Type B pancreatic cell (in vitro differentiated cells): ENCODE data around the gene TENM4. TPM values are rescaled to one million over a fixed set of nuclear protein-coding genes. Genes with fewer than 3 reads are reported as not detected.

Source experiments
- DNase-seq: peaks from one replicate; pipeline ENCODE4 v3.0.0; 2021; ENCODE audit warnings: mixed read lengths; ENCODE audit not compliant: unreplicated experiment; ENCODE audit errors: extremely low spot score
- H3K27ac Mint-ChIP-seq: 2 replicates; pipeline ENCODE4 v1.8.0; 2021; ENCODE audit warnings: mild to moderate bottlenecking, mixed read lengths
- H3K27me3 Mint-ChIP-seq: 2 replicates; pipeline ENCODE4 v1.8.0; 2021; ENCODE audit warnings: mixed read lengths
- H3K36me3 Mint-ChIP-seq: 2 replicates; pipeline ENCODE4 v1.8.0; 2021; ENCODE audit warnings: mixed read lengths
- H3K4me1 Mint-ChIP-seq: one replicate; pipeline ENCODE4 v1.8.0; 2021; ENCODE audit warnings: mixed read lengths; ENCODE audit not compliant: unreplicated experiment
- H3K4me3 Mint-ChIP-seq: 2 replicates; pipeline ENCODE4 v1.8.0; 2021; ENCODE audit warnings: mild to moderate bottlenecking, mixed read lengths
- H3K9me3 Mint-ChIP-seq: 2 replicates; pipeline ENCODE4 v1.8.0; 2021; ENCODE audit warnings: mixed read lengths
- CTCF ChIP-seq: fragments of 200-600 bp; sonication (generic); conservative IDR thresholded peaks from 2 replicates; pipeline ENCODE4 v1.5.0; 2021; ENCODE audit warnings: antibody characterized with exemption, mild to moderate bottlenecking
- total RNA-seq: library from RNA; stranded (reverse); gene quantifications from 2 replicates; pipeline ENCODE4 v1.2.1, GENCODE V29; 2021; ENCODE audit warnings: low replicate concordance

The TENM4 gene
- total RNA-seq, 1 donor from 2014 or later, result 156 TPM

- Mint-ChIP-seq H3K27me3 (no peaks in the 10 kb centered on the region), H3K36me3 (no peaks in the 10 kb centered on the region), H3K4me1 (peaks cover 21% of the 10 kb centered on the region), H3K4me3 (no peak overlapping the region), H3K27ac (no peak overlapping the region), H3K9me3 (no peaks in the 10 kb centered on the region)
- TF ChIP-seq CTCF, result no peak
- DNase-seq, result no peak
These were observed 59.8 kb downstream of the TENM4 start for GRCh38 chr11:79381036-79381435.

GRCh38 chr11:79377406-79377805 is 63.4 kb downstream of the TENM4 start:
- H3K9me3 Mint-ChIP-seq, result no peaks in the 10 kb centered on the region
- no peaks in the 10 kb centered on the region for H3K27me3 Mint-ChIP-seq
- H3K27ac Mint-ChIP-seq, result no peak overlapping the region
- DNase-seq, result no peak
- no peak overlapping the region for H3K4me3 Mint-ChIP-seq
- peaks cover 4% of the 10 kb centered on the region for H3K36me3 Mint-ChIP-seq
- TF ChIP-seq CTCF, result no peak
- peaks cover 22% of the 10 kb centered on the region for H3K4me1 Mint-ChIP-seq

GRCh38 chr11:79375818-79376550 is 64.8 kb downstream of the TENM4 start:
- DNase-seq, result no peak
- Mint-ChIP-seq H3K4me3 (no peak overlapping the region), H3K36me3 (peaks cover 4% of the 10 kb centered on the region), H3K27me3 (no peaks in the 10 kb centered on the region), H3K4me1 (peaks cover 24% of the 10 kb centered on the region), H3K9me3 (no peaks in the 10 kb centered on the region), H3K27ac (no peak overlapping the region)
- TF ChIP-seq CTCF, result no peak

GRCh38 chr11:79374727-79375126 is 66.1 kb downstream of the TENM4 start:
- Mint-ChIP-seq H3K4me3 (no peak overlapping the region), H3K36me3 (peaks cover 4% of the 10 kb centered on the region), H3K27ac (no peak overlapping the region), H3K9me3 (no peaks in the 10 kb centered on the region), H3K27me3 (no peaks in the 10 kb centered on the region), H3K4me1 (peaks cover 24% of the 10 kb centered on the region)
- TF ChIP-seq CTCF, result no peak
- DNase-seq, result no peak

GRCh38 chr11:79371724-79372123 is 69.1 kb downstream of the TENM4 start:
- Mint-ChIP-seq H3K4me1 (peaks cover 24% of the 10 kb centered on the region), H3K36me3 (peaks cover 4% of the 10 kb centered on the region), H3K27ac (no peak overlapping the region), H3K27me3 (no peaks in the 10 kb centered on the region), H3K9me3 (no peaks in the 10 kb centered on the region), H3K4me3 (no peak overlapping the region)
- no peak for DNase-seq
- TF ChIP-seq CTCF, result no peak
